ENCODE results near the gene AGPS. TPM values are rescaled to one million over a fixed set of nuclear protein-coding genes. Genes with fewer than 3 reads are reported as not detected.
"Not testable (repeated sequence)": the region's sequence is repeated elsewhere in the genome, so short reads cannot be mapped to it uniquely, and the experiment has no call there.

Gene AGPS
- total and polyA plus RNA-seq, 2 donors (not counting 1 experiment from before 2014, with no cell fraction given) = 15.9 to 18.0 TPM

- Histone ChIP-seq H3K4me1 (ENCODE audit: control insufficient read depth, extremely low read depth, insufficient read depth, low read length) (no peaks in the 10 kb centered on the region), H3K36me3 (ENCODE audit: control insufficient read depth, insufficient read depth, low read length) (no peaks in the 10 kb centered on the region), H3K27ac (ENCODE audit: insufficient read depth, low read length) (no peak overlapping the region), H2AFZ (ENCODE audit: low read length) (no peak overlapping the region), H3K79me2 (ENCODE audit: control insufficient read depth, insufficient read depth, low read length) (no peaks in the 10 kb centered on the region), H3K27me3 (ENCODE audit: control insufficient read depth, insufficient read depth, low read length) (no peaks in the 10 kb centered on the region), H3K4me2 (ENCODE audit: extremely low read depth, insufficient read depth, low read length) (no peak overlapping the region), H4K20me1 (ENCODE audit: control insufficient read depth, extremely low read depth, insufficient read depth, low read length) (no peaks in the 10 kb centered on the region), H3K9ac (ENCODE audit: insufficient read depth, low read length) (no peak overlapping the region), H3K4me3 (replicated peaks in 1 of 4; ENCODE audit: control extremely low read depth in 1 of 4, insufficient read depth in 1 of 4, low read depth in 3 of 4, low read length in 4 of 4) (no peak overlapping the region), H3K9me3 (ENCODE audit: control insufficient read depth, insufficient read depth, low read depth, low read length) (no peaks in the 10 kb centered on the region)
- TF ChIP-seq EZH2 (IDR thresholded peaks at IDR 0.05; ENCODE audit: low read length, missing control alignments) = no peak
- TF ChIP-seq CTCF (conservative IDR thresholded peaks at IDR 0.05 in 1 of 2, IDR thresholded peaks at IDR 0.05 in 1 of 2; ENCODE audit: low read depth in 1 of 2, low read length in 2 of 2) = no peak
- DNase-seq (ENCODE audit: low read depth in 2 of 2) = no peak
Measured at GRCh38 chr2:177448031-177448430, 55.5 kb downstream of the AGPS start.

- no peaks in the 10 kb centered on the region for H3K36me3 ChIP-seq (ENCODE audit: control insufficient read depth, insufficient read depth, low read length)
- H3K4me3 ChIP-seq (replicated peaks in 1 of 4; ENCODE audit: control extremely low read depth in 1 of 4, insufficient read depth in 1 of 4, low read depth in 3 of 4, low read length in 4 of 4) = no peak overlapping the region
- no peaks in the 10 kb centered on the region for H3K4me1 ChIP-seq (ENCODE audit: control insufficient read depth, extremely low read depth, insufficient read depth, low read length)
- H3K9me3 ChIP-seq (ENCODE audit: control insufficient read depth, insufficient read depth, low read depth, low read length) = no peaks in the 10 kb centered on the region
- no peaks in the 10 kb centered on the region for H4K20me1 ChIP-seq (ENCODE audit: control insufficient read depth, extremely low read depth, insufficient read depth, low read length)
- H3K27ac ChIP-seq (ENCODE audit: insufficient read depth, low read length) = no peak overlapping the region
- H3K79me2 ChIP-seq (ENCODE audit: control insufficient read depth, insufficient read depth, low read length) = no peaks in the 10 kb centered on the region
- no peaks in the 10 kb centered on the region for H3K27me3 ChIP-seq (ENCODE audit: control insufficient read depth, insufficient read depth, low read length)
- H3K9ac ChIP-seq (ENCODE audit: insufficient read depth, low read length) = no peak overlapping the region
- TF ChIP-seq EZH2 (IDR thresholded peaks at IDR 0.05; ENCODE audit: low read length, missing control alignments) (no peak), CTCF (conservative IDR thresholded peaks at IDR 0.05 in 1 of 2, IDR thresholded peaks at IDR 0.05 in 1 of 2; ENCODE audit: low read depth in 1 of 2, low read length in 2 of 2) (no peak)
- no peak overlapping the region for H2AFZ ChIP-seq (ENCODE audit: low read length)
- no peak for DNase-seq (ENCODE audit: low read depth in 2 of 2)
- H3K4me2 ChIP-seq (ENCODE audit: extremely low read depth, insufficient read depth, low read length) = no peak overlapping the region
Measured at GRCh38 chr2:177449159-177449558, 56.6 kb downstream of the AGPS start.

- Histone ChIP-seq H3K4me3 (replicated peaks in 1 of 4; ENCODE audit: control extremely low read depth in 1 of 4, insufficient read depth in 1 of 4, low read depth in 3 of 4, low read length in 4 of 4) (no peak overlapping the region), H3K27ac (ENCODE audit: insufficient read depth, low read length) (no peak overlapping the region), H3K9me3 (ENCODE audit: control insufficient read depth, insufficient read depth, low read depth, low read length) (no peaks in the 10 kb centered on the region), H3K4me1 (ENCODE audit: control insufficient read depth, extremely low read depth, insufficient read depth, low read length) (no peaks in the 10 kb centered on the region), H3K9ac (ENCODE audit: insufficient read depth, low read length) (no peak overlapping the region), H3K79me2 (ENCODE audit: control insufficient read depth, insufficient read depth, low read length) (no peaks in the 10 kb centered on the region), H3K4me2 (ENCODE audit: extremely low read depth, insufficient read depth, low read length) (no peak overlapping the region), H3K27me3 (ENCODE audit: control insufficient read depth, insufficient read depth, low read length) (no peaks in the 10 kb centered on the region), H3K36me3 (ENCODE audit: control insufficient read depth, insufficient read depth, low read length) (no peaks in the 10 kb centered on the region), H2AFZ (ENCODE audit: low read length) (no peak overlapping the region), H4K20me1 (ENCODE audit: control insufficient read depth, extremely low read depth, insufficient read depth, low read length) (no peaks in the 10 kb centered on the region)
- TF ChIP-seq EZH2 (IDR thresholded peaks at IDR 0.05; ENCODE audit: low read length, missing control alignments) (no peak), CTCF (conservative IDR thresholded peaks at IDR 0.05 in 1 of 2, IDR thresholded peaks at IDR 0.05 in 1 of 2; ENCODE audit: low read depth in 1 of 2, low read length in 2 of 2) (no peak)
- DNase-seq (ENCODE audit: low read depth in 2 of 2) = no peak
Measured at GRCh38 chr2:177455187-177455586, 62.6 kb downstream of the AGPS start.

GRCh38 chr2:177459756-177460155 lies 67.2 kb downstream of the AGPS start:
- H3K36me3 ChIP-seq (ENCODE audit: control insufficient read depth, insufficient read depth, low read length); H3K79me2 ChIP-seq (ENCODE audit: control insufficient read depth, insufficient read depth, low read length); DNase-seq (ENCODE audit: low read depth in 2 of 2); H3K4me3 ChIP-seq (replicated peaks in 1 of 4; ENCODE audit: control extremely low read depth in 1 of 4, insufficient read depth in 1 of 4, low read depth in 3 of 4, low read length in 4 of 4); H3K4me2 ChIP-seq (ENCODE audit: extremely low read depth, insufficient read depth, low read length); H2AFZ ChIP-seq (ENCODE audit: low read length); H3K27me3 ChIP-seq (ENCODE audit: control insufficient read depth, insufficient read depth, low read length); H3K9ac ChIP-seq (ENCODE audit: insufficient read depth, low read length); H3K27ac ChIP-seq (ENCODE audit: insufficient read depth, low read length); H3K9me3 ChIP-seq (ENCODE audit: control insufficient read depth, insufficient read depth, low read depth, low read length); H4K20me1 ChIP-seq (ENCODE audit: control insufficient read depth, extremely low read depth, insufficient read depth, low read length); H3K4me1 ChIP-seq (ENCODE audit: control insufficient read depth, extremely low read depth, insufficient read depth, low read length): not testable (repeated sequence)
